ELF-1 (cell line): Measurements from ENCODE around the gene NOTCH1.

Experiments
- DNase-seq: peaks from one replicate; pipeline ENCODE4 v3.0.0-alpha.2; 2016; ENCODE audit warnings: low read depth, low spot score

The NOTCH1 gene

DNA sequence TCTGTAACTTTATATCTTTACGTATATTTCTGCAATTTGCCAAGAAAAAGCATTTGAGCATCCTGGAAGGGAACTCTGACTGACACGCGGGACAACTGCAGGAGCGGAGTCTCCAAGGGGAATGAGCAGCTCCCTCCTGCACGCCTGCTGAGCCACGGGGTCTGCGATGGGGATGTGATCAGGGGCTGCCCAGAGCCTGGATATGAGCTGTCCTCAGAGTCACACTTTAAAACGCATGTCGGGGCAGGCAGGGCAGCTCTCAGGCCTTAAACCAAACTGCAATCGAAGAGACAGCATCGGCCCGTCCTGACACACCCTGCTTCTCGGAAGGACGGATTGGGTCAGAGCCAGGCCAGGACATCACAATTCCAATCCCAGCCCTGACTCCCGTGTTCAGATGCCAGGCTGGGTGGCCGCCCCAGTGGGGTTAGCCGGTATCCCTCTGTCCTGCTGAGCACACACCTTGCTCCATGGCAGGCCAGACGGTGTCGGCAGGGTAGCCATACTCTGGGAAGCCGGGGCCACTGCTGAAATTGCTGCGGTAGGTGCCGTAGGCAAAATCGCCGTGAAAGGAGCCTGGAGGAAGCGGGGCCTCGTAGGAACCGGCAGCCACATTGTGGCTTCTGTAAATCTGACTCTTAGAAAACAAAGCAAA lies 80.2 kb downstream of the NOTCH1 start:
- DNase-seq = no peak

DNA sequence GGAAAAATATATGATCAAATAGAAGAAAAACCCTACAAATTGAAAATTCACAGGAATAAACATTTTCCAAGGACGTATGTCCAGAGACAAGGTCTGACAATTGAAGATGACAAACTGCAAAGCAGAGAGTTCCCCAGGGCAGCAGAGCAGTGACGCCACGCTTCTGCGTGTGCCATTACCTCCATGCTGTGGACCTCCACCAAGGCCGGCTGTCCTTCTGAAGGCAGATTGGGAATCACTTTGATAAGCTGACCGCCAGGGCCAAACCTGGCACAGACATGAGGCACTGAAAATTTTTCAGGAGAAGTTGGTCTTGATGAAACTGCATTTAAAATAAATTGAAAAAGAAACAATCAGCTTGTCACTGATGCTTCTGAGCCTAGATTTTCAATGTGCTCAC lies 81.6 kb downstream of the NOTCH1 start:
- DNase-seq = no peak

DNA sequence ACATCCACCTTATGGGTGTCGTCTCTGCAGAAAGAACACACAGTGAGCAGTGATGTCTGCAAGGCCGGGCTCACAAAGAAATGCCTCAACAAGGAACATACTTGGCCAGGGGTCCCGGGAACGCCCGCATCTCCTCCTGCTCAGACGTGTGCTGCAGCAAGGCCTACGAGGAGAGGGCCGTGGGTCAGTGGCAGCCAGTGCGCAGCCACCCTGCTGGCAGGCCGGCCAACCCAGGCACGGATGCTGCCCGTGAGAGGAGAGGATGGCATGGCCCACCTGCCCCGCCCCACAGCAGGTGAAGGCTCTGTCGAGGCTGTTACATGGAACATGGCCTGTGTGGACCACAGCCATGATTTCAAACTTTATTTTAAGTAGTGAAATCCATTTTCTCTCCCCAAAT lies 82.3 kb downstream of the NOTCH1 start:
- DNase-seq = no peak

DNA sequence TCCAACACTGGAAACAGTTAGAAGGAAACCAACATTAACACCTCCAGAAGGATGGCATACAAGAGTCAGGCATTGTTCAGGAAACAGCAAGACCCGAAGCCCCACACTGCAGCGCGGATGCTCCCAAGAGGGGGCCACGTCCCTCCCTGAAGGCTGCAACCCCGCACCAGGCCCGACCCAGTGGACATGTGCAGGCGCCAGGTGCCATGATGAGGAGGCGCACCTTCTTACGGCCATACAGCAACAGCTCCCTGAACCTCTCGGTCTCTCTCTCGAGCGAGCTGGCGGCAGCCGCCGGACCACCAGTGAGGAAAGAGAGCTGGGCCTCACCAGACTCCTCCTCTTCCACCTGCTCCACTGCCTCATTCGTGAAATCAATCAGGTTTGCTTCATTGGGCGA lies 83.2 kb downstream of the NOTCH1 start:
- no peak for DNase-seq

DNA sequence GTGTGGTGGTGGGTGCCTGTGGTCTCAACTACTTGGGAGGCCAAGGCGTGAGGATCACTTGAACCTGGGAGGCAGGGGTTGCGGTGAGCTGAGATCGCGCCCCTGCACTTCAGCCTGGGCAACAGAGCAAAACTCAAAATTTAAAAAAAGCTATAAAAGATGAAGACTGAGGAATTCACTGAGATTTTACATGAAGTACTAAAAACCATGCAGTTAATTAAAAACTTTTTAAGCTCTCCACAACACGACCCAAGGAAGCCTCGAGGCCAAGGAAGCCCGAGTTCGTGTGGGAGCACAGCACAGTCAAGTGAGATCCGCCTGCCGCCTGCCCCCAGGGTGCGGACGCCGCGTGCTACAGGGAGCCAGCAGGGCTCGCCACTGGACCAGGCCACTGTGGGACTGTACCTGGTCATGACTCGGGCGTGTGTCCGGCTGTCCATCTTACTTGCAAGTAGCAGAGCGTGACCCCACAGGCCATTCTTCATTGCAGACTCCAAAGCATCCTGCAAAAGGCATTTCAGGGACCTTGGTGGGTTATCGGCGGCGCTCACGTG lies 85.0 kb downstream of the NOTCH1 start:
- DNase-seq = peak; percentile 19

DNA sequence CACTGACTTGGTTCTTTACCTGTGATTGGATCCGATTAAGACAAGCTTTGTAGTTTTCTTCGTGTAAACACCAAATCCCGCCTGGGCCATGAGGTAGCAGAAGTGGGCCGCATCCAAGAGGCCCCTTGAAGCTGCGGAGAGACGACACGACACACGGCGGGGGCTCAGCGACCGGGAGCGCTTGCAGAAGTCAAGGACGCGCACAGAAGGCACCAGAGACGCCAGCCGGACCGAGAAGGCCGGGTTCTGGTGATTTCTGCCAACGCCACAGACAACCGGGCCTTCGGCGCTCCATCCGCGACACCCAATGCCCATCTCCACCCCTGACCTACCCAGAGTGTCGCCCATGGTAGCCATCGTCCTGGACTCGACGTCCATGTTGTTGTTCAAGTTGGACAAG lies 86.4 kb downstream of the NOTCH1 start:
- DNase-seq = no peak

DNA sequence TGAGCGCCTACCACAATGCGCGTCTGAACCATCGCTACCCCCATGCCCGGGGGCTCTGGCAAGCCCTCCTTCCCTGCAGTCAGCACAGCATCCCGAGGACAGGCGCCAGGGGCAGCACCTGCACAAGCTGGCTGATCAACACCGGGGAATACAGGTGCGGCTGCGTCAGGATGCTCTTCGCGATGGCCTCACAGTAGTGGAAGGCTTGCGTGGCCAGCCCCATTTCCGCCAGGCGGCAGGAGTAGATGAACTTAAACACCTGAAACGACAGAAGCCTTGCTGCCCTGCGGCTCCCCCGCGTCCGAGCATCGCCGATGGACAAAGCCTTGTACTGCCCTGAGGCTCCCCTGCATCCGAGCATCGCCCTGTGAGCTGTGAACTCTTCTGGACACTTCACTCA lies 88.5 kb downstream of the NOTCH1 start:
- DNase-seq = no peak

DNA sequence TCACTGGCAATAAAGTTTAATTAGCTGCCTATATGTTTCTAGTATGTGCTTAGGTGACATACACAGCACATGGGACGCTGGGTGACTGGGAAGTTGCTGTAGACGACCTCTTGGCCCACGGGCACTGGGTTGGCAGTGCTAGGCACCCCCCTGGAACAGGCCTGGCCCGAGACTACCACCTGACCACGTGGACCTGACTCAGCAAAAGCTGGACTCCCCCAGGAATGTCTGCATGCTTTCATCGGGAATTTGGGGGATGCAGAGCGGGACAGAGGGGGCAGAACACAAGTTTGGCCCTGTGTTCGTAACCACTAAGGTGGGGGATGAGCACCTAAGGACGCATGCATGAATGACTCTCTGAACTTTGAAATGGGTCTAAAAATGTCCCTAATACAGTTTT lies 89.6 kb downstream of the NOTCH1 start:
- DNase-seq = no peak

DNA sequence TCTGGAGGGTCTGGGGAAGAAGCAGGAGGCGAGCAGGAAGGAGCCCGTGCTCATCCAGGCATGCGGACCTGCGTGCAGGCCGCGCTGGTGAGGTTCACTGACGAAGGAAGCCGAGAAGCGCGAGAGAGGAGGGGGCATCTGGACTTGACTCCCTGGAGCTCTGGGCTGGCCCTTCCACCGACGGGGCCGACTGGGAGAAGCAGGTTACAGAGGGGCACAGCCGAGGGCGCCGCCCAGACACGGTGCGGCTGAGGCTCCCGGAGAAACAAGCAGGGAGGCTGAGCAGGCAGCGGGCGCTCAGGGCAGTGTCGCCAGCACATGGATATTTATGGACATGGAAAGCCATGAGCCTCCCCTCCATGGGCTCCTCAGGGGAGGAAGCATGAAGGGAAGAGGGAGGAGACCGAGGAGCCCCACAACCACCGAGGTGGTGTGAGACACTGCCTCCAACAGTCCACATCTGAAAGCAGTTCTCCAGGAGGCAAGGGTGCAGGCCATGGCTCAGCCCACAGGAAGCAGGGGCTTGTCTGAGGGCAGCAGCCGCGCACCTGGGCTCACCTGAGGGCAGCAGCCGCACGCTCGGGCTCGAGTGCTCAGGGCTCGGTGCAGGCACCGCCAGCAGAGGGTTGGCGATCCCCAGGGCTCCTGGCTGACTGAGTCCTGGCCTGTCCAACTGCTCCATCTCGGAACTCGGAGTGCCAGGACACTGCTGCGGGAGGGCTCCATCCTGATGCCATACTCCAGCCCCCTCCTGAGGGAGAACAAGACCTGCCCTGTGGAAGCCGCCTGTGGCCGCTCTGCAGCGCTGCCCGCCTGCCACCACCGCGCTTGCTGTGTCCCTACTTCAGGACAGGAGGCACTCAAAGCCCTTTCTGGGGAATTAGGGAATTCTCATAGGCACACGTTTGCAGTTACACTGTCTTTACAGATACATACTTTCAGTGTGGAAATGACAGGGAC lies 90.5 kb downstream of the NOTCH1 start:
- no peak for DNase-seq

DNA sequence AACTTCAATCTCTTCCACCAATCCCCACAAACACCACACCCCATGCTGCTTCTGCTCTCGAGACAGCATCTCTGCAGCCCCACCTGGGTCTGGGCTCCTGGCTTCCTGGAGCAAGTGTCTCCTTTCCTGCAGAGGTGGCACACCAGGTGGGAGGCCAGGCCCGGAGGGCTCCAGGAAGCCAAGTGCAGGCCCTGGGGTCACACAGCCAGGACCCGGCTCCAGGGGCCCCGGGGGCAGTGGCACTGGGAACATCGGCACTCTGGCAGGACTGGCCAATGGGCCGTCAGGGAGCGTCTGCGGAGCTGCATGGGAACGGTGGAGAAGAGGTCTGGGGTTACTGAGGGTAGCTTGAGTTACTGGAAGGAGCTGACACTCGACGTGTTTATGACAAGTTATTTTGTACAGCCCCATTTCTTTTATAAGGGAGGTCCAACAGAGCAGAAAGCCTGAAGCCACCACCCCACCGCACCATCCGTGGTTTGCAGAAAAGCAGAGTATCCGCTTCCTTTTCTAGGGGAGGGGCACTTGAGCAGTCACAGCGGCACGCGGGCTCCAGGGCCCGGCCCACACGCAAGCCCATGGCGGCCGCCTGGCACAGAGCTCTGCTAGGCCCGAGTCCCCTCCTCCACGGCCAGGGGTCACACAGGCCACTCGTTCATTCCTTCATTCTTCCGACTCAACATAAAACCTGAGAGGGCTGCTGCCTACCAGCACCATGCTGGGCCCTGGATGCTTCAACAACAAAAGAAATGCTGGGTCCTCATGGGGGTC lies 91.6 kb downstream of the NOTCH1 start:
- DNase-seq = no peak

DNA sequence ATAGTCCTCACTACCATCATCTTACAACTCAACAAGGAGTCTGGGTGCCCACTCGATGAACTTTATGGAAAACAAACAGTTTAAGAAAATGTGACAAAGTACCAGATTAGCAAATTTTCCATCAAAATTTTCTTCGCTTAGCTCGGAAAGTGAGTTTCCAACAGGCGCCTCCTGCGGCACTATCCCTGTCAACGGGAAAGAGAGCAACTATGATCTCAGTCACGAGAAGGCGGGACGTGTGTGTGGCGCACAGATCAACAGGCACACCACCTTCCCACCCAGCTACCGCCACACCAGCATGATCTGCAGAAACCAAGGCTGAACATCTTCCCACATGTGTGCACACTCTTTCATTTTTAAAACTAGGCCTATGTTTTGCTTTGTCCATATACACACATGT lies 92.5 kb downstream of the NOTCH1 start:
- no peak for DNase-seq

DNA sequence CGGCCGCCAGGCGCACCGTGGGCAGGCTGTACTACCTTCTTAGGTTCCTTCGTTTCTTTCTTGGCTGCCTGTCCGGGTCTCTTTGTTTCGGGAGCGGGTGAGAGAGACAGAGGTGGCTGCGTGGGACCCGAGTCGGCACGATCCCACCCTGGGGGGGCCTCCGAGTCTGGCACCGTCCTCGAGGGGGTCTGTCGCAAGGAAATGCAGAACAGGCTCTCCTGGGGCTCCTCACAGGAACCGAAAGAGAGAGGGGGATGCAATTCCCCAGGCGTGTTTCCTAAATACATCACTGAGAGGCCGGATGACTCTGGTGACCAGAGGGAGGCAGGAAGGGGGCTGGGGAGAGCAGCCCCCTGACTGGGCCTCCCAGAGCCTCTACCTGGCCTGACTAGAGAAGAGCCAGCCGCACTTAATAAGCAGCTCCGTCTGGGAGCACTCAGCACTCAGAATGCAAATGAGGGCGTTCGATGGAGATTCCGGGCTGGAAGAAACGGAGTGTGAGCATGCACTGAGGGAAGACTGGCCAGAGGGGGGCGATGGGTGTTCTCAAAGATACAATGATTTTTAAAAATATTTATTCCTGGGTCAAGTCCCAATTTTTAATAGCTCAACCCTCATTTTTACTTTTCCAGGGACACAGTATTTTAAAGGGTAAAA lies 94.5 kb downstream of the NOTCH1 start:
- DNase-seq = no peak

DNA sequence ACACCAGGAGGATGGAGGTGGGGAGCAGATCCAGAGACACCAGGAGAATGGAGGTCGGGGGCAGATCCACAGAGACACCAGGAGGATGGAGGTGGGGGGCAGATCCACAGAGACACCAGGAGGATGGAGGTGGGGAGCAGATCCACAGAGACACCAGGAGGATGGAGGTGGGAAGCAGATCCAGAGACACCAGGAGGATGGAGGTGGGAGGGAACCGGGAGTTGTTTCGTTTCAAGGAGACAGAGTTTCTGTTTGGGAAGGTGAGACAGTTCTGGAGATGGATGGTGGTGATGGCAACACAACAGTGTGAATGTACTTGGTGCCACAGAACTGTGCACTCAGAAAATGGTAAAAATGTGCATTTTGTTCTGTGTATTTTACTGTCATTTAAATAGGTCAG lies 97.2 kb downstream of the NOTCH1 start:
- no peak for DNase-seq

DNA sequence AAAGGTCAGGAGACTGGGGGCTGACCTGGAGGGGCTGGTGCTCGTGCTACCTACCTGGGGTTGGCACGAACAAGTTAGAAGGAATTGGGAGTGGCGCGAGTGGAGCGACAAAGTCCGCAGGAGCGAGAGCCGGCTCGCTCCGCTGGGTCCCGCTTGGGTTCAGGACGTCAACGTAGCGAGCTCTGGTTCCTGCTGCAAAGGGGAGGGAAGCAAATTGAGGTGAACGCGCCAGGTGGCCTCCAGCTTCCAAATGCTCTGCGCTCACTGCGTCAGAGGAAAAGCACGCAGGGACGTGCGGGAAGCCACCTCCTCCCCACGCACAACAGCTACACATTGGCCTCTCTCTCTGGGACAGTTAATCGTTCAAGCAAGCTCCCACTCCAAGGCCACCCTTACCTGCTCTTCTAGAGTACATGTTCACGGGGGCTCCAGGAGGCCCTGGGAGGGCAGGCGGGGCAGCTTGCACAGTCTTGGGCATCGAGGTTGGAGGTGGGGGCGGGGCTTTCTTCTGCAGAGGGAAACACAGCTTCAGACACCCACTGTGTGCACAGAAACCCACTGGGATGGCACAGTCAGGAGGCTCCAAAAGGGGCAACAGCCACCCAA lies 98.6 kb downstream of the NOTCH1 start:
- no peak for DNase-seq

DNA sequence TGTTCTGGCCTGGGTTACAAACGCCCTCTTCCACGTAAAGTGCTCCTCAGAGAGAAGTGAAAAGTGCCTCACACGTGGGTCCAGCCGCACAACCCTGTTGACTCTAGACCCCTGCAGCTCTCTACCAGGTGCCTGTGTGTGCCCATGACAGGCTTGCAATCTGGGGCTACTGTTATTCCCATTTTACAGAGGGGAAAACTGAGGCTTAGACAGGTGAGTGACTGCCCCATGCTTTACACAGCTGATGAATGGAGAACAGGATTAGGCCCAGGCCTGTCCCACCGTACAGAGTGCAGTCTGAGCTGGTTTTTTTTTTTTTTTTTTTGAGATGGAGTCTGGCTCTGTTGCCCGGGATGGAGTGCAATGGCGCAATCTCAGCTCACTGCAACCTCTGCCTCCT lies 100.0 kb downstream of the NOTCH1 start:
- no peak for DNase-seq
